Psoas muscle (tissue), 8 donors: ENCODE results near the gene JKAMP. TPM values are rescaled to one million over a fixed set of nuclear protein-coding genes. Genes with fewer than 3 reads are reported as not detected.

ENCODE experiments used
- ATAC-seq, 4 donors: fragments of 200-7000 bp; cut with Tn5 transposase; one replicate each; pipeline ENCODE4 v1.9.1; 2020; ENCODE audit warnings: moderate library complexity in 3 of 4, mild to moderate bottlenecking in 2 of 4
- DNase-seq, 2 donors: peaks; one replicate each; pipeline ENCODE4 v3.0.0-alpha.2; 2020
- H3K27ac ChIP-seq: fragments of 200-600 bp; one replicate; pipeline ENCODE4 v1.8.0; 2022
- H3K27me3 ChIP-seq, 3 donors: fragments of 200-600 bp in 1 of 3; one replicate each; pipeline versions ENCODE4 v1.6.1 to v1.8.0; 2013 to 2022; ENCODE audit warnings: low read length in 2 of 3, mild to moderate bottlenecking in 2 of 3, moderate library complexity in 1 of 3; ENCODE audit not compliant: insufficient read depth in 3 of 3
- H3K36me3 ChIP-seq, 2 donors: fragments of 200-600 bp in 1 of 2; one replicate each; pipeline versions ENCODE4 v1.6.1 to v1.8.0; 2013 to 2022; ENCODE audit warnings: low read depth in 1 of 2, mild to moderate bottlenecking in 1 of 2, moderate library complexity in 1 of 2; ENCODE audit not compliant: insufficient read depth in 1 of 2
- H3K4me1 ChIP-seq: fragments of 200-600 bp; one replicate; pipeline ENCODE4 v1.8.0; 2022
- H3K4me3 ChIP-seq: fragments of 200-600 bp; one replicate; pipeline ENCODE4 v1.8.0; 2022; ENCODE audit warnings: mild to moderate bottlenecking
- H3K9me3 ChIP-seq: fragments of 200-600 bp; one replicate; pipeline ENCODE4 v1.8.0; 2022
- WGBS, 3 donors: extraction: QIAGEN DNeasy Blood & Tissue Kit; methylation state at CpG; one replicate each; pipeline versions ENCODE4 v1.1.6 to v1.1.7; 2013; 5-methylcytosine and 5-hydroxymethylcytosine counted together
- intact Hi-C, 2 donors: fragments of 100-400 bp; cut with DNase I; formaldehyde crosslinking; loops; one replicate each; pipeline versions ENCODE4 v1.11.0 to v1.14.2; 2022
- polyA plus RNA-seq, 3 donors: library from polyadenylated mRNA; stranded (reverse); fragments of 200-250 nt; gene quantifications; one replicate each; pipeline ENCODE4 v1.2.3, GENCODE V29; 2013
- total RNA-seq, 4 donors: library from RNA; stranded (reverse); fragmentation: NEBNext Ultra II Directional in 2 of 4; extraction: Animal tissue kit (Norgen Biotek cat#: 25700) in 2 of 4; gene quantifications; one replicate each; pipeline versions ENCODE4 v1.2.1 to v1.2.4, GENCODE V29; 2021 to 2023
- TF ChIP-seq, protein P1 (sequence below): fragments of 200-600 bp; IDR thresholded peaks from one replicate; pipeline ENCODE4 v1.8.0; 2022; ENCODE audit warnings: antibody characterized with exemption
- donor health status: healthy with polysubstance abuse.
- donor health status: DM: no; HTN: no; CAD: no; lungs with moderate emphysema.
- donor health status: Bipolar disorder and iron deficiency.
- donor health status: healthy.
- donor health status: DM: yes; HTN: yes; CAD: no.
- donor health status: DM: no; HTN: no; CAD: no.
- donor health status: DM: no; HTN: no; CAD: no.
- donor health status: DM: yes; HTN: yes; CAD: no.

Gene JKAMP
- total and polyA plus RNA-seq, 7 donors, result 11.6 to 38.5 (median 19.4) TPM

DNA sequence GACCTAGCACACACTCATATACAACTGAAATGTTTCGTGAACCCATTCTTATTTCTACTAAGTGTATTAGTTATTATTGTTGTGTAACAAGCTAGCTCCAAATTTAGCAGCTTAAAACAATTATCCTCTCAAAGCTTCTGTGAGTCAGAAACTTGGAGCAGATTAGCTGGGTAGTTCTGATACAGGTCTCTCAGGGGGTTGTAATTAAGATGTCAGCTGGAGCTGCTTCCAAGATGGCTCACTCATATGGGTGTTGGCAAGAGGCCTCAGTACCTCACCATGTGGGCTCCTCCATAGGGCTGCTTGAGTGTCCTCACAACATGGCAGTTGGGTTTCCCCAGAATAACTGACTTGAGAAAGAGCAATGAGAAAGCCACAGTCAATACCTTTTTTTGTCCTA is 28.9 kb upstream of the JKAMP start:
- TF ChIP-seq, protein P1, sequence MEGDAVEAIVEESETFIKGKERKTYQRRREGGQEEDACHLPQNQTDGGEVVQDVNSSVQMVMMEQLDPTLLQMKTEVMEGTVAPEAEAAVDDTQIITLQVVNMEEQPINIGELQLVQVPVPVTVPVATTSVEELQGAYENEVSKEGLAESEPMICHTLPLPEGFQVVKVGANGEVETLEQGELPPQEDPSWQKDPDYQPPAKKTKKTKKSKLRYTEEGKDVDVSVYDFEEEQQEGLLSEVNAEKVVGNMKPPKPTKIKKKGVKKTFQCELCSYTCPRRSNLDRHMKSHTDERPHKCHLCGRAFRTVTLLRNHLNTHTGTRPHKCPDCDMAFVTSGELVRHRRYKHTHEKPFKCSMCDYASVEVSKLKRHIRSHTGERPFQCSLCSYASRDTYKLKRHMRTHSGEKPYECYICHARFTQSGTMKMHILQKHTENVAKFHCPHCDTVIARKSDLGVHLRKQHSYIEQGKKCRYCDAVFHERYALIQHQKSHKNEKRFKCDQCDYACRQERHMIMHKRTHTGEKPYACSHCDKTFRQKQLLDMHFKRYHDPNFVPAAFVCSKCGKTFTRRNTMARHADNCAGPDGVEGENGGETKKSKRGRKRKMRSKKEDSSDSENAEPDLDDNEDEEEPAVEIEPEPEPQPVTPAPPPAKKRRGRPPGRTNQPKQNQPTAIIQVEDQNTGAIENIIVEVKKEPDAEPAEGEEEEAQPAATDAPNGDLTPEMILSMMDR, result no peak
- DNase-seq (no peak), ATAC-seq (peak in 2 of 4 donors; percentile 15 to 41)
- 83 to 97% (median 96%) methylated on average over 1 of the region's 1 CpG for WGBS, 3 donors
- H3K9me3 ChIP-seq, result no peaks in the 10 kb centered on the region
- no peaks in the 10 kb centered on the region for H3K4me1 ChIP-seq
- H3K27me3 ChIP-seq, result no peaks in the 10 kb centered on the region
- intact Hi-C loops, result loop anchor here in 1 of 2 donors (10.0 kb wide), 1 partner anchor 431 kb away; no protein-coding TSS in a partner anchor
- H3K36me3 ChIP-seq, result peaks cover 0 to 57% of the 10 kb centered on the region in 2 donors
- no peak overlapping the region for H3K27ac ChIP-seq
- no peak overlapping the region for H3K4me3 ChIP-seq

DNA sequence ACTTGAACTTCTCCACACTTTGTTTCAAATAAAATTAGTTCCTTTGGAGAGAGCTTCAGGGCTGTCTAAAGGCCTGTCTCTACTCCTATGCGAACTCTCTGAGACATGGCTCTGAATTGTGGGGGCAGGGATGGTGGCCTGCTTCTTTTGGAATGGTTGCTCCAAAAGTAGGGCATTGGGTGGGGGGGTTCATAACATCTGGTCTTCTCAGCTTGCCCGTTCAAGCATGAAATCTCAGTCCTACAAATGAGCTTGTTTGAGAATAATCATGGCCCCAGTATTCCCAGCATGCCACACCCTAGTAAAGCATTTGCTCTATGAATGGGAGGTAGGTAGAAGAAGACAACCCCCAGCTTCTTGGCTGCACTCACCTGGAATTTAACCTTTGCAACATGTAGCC is 25.8 kb upstream of the JKAMP start:
- TF ChIP-seq, protein P1, result no peak
- H3K9me3 ChIP-seq, result no peaks in the 10 kb centered on the region
- 80 to 83% (median 81%) methylated on average over 2 of the region's 2 CpGs for WGBS, 3 donors
- no peak overlapping the region for H3K4me3 ChIP-seq
- peaks cover 0 to 50% of the 10 kb centered on the region in 2 donors for H3K36me3 ChIP-seq
- no peaks in the 10 kb centered on the region for H3K27me3 ChIP-seq
- intact Hi-C loops, result loop anchor here in 1 of 2 donors (10.0 kb wide), 1 partner anchor 434 kb away; no protein-coding TSS in a partner anchor
- H3K27ac ChIP-seq, result no peak overlapping the region
- ATAC-seq, result no peak
- no peaks in the 10 kb centered on the region for H3K4me1 ChIP-seq
- no peak for DNase-seq

DNA sequence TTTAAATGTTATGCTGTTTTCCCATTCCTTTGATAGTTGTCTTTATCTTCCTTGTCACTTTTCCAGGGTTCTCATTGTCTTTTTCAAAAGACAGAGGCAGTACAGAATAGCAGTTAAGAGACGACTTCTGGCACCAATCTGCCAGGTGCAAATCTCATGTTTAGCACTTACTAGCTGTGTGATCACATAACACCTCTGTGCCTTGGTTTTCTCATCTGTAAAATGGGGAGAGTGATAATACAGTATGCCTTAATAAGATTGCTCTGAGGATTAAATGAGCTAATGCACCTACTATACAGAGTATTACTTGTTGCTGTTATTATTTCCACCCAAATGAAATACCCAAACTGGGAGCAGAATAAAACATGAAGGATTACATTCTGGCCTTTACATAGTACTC is 23.9 kb upstream of the JKAMP start:
- no peaks in the 10 kb centered on the region for H3K27me3 ChIP-seq
- H3K27ac ChIP-seq, result no peak overlapping the region
- no peak overlapping the region for H3K4me3 ChIP-seq
- TF ChIP-seq, protein P1, result no peak
- 91 to 93% (median 92%) methylated on average over 1 of the region's 1 CpG for WGBS, 3 donors
- ATAC-seq (no peak), DNase-seq (no peak)
- H3K36me3 ChIP-seq, result peaks cover 0 to 41% of the 10 kb centered on the region in 2 donors
- no peaks in the 10 kb centered on the region for H3K9me3 ChIP-seq
- peaks cover 6% of the 10 kb centered on the region for H3K4me1 ChIP-seq
- intact Hi-C loops, result no loop called here

DNA sequence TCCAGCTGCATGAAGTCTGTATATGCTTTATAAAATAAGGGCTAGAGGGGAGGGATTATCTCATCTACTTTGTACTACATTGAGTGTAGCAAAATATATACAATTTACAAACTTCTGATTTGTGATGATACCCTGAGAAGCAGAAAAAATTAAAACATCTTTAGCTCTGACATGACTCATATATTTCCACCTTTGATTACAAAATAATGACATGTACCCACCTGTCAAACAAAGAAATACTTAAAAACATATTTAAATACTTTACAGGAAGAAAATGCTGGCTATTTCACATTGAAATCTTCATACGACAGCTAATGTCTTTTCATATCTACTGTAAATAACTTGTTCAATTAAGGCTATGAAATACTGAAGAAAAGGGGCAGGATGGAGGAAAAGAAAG is 22.4 kb upstream of the JKAMP start:
- no peak for ATAC-seq
- no peaks in the 10 kb centered on the region for H3K9me3 ChIP-seq
- TF ChIP-seq, protein P1, result no peak
- no peaks in the 10 kb centered on the region for H3K27me3 ChIP-seq
- H3K4me3 ChIP-seq, result no peak overlapping the region
- WGBS, 3 donors, result 96 to 97% (median 96%) methylated on average over 1 of the region's 1 CpG
- H3K36me3 ChIP-seq, result peaks cover 0 to 27% of the 10 kb centered on the region in 2 donors
- intact Hi-C loops, result no loop called here
- DNase-seq, result no peak
- H3K27ac ChIP-seq, result no peak overlapping the region
- peaks cover 6% of the 10 kb centered on the region for H3K4me1 ChIP-seq
